ENCODE measurements around the gene RNF43. TPM values are rescaled to one million over a fixed set of nuclear protein-coding genes. Genes with fewer than 3 reads are reported as not detected.

RNF43 gene
- total and polyA plus RNA-seq, 2 of the 13 experiments (the other 11 are each of a cell fraction or from before 2014, with no cell fraction given): 31.0 to 53.4 TPM

DNA sequence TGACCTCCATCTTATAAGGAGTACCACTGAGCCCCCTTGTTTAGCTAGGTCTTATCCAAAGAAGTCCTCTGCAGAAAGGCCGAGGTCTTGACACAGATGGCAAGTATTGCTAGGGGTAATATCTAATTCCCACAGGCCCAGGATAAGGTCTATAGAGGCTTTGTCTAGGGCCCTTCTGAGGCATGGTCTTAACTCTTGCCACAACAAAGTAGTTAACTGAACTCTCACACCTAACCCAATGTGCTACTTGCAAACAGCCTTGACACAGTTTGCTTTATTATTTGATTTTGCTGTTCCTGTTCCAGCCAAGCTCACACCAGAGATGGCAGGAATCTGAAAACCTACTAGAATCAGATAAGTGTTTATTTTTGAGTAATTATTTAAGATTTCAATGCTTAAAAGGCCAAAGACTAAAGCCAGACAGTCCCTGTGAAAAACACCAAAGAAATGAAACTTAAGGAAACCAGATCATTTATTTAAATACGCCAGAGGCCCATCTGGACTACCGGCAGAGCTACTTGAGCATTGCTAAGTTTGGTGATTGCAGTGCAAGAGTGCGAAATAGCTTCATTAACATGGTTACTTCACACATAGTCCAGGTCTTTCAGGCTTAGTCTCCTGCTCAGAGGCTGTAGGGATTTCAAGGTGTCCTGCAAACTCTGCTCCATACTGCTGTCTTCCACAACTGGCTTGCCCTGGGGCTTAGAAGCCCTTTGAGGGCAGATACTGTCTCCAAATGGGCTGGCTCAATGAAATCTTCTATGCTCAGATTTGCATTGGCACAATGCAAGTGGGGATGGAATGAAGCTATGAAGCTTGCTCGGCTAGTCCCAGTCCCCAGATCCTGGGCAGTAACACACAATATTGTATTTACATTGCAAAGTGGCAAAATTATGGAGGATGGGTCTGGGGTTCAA lies 36.9 kb downstream of the RNF43 start (continued):
- TF ChIP-seq ZNF543 (CRISPR knock-in tag; IDR thresholded peaks at IDR 0.05): peak; percentile 8; the same call in 1 of the 2 replicates
- no peak for TF ChIP-seq HNRNPUL1 (IDR thresholded peaks at IDR 0.05; ENCODE audit: low read depth, low read length)
- 0 out of 2 replicates have a peak, but pooled peaks have one; percentile 21 for TF ChIP-seq ARID2 (CRISPR knock-in tag; IDR thresholded peaks at IDR 0.05; ENCODE audit: borderline replicate concordance)
- TF ChIP-seq ZNF724P (CRISPR knock-in tag; IDR thresholded peaks at IDR 0.05; ENCODE audit: borderline replicate concordance): 0 out of 2 replicates have a peak, but pooled peaks have one; percentile 2
- TF ChIP-seq EHMT2 (IDR thresholded peaks at IDR 0.05; ENCODE audit: borderline replicate concordance, low read depth, low read length): 0 out of 2 replicates have a peak, but pooled peaks have one; percentile 49
- 0 out of 2 replicates have a peak, but pooled peaks have one; percentile 4 for TF ChIP-seq ZBTB7A (CRISPR knock-in tag; IDR thresholded peaks at IDR 0.05)
- no peak for TF ChIP-seq NR2C2 (CRISPR knock-in tag; IDR thresholded peaks at IDR 0.05; ENCODE audit: borderline replicate concordance)
- no peak for TF ChIP-seq FOXJ3 (CRISPR knock-in tag; IDR thresholded peaks at IDR 0.05; ENCODE audit: borderline replicate concordance)
- 0 out of 2 replicates have a peak, but pooled peaks have one; percentile 57 for TF ChIP-seq ZNF761 (CRISPR knock-in tag; conservative IDR thresholded peaks at IDR 0.05)
- TF ChIP-seq ZFP36L1 (CRISPR knock-in tag; IDR thresholded peaks at IDR 0.05): peak; percentile 20; the same call in 1 of the 2 replicates
- 0 out of 2 replicates have a peak, but pooled peaks have one; percentile 45 for TF ChIP-seq TGIF2 (CRISPR knock-in tag; IDR thresholded peaks at IDR 0.05)
- 0 out of 2 replicates have a peak, but pooled peaks have one; percentile 55 for TF ChIP-seq IRX3 (CRISPR knock-in tag; IDR thresholded peaks at IDR 0.05; ENCODE audit: borderline replicate concordance, low read depth)
- TF ChIP-seq SOX13 (IDR thresholded peaks at IDR 0.05): no peak
- peak in 1 of 2 experiments; percentile 23; a peak in 1 of 4 replicates for TF ChIP-seq SOX13 (CRISPR knock-in tag; conservative IDR thresholded peaks at IDR 0.05 in 1 of 2, IDR thresholded peaks at IDR 0.05 in 1 of 2)
- TF ChIP-seq SMAD3 (CRISPR knock-in tag; IDR thresholded peaks at IDR 0.05): 0 out of 2 replicates have a peak, but pooled peaks have one; percentile 35
- peak; percentile 75; the same call in 1 of the 2 replicates for TF ChIP-seq ZC3H13 (CRISPR knock-in tag; IDR thresholded peaks at IDR 0.05)
- peak; percentile 40; the same call in 1 of the 2 replicates for TF ChIP-seq ATF7-NPFF (CRISPR knock-in tag; IDR thresholded peaks at IDR 0.05; ENCODE audit: low read depth)
- no peak for TF ChIP-seq SAP130 (CRISPR knock-in tag; IDR thresholded peaks at IDR 0.05; ENCODE audit: low read depth)
- TF ChIP-seq CHD4 (IDR thresholded peaks at IDR 0.05; ENCODE audit: borderline replicate concordance, low read length): peak; percentile 23; the same call in 1 of the 2 replicates
- peak; percentile 43; the same call in 1 of the 2 replicates for TF ChIP-seq ZNF652 (CRISPR knock-in tag; IDR thresholded peaks at IDR 0.05; ENCODE audit: borderline replicate concordance, low read depth)
- peak; percentile 18; the same call in 1 of the 2 replicates for TF ChIP-seq BCL6 (CRISPR knock-in tag; IDR thresholded peaks at IDR 0.05)
- no peak for TF ChIP-seq ZNF17 (CRISPR knock-in tag; IDR thresholded peaks at IDR 0.05)
- TF ChIP-seq POLR2G (IDR thresholded peaks at IDR 0.05; ENCODE audit: low read depth, low read length): peak; percentile 12
- peak; percentile 69 for TF ChIP-seq RBM22 (optimal IDR thresholded peaks at IDR 0.05; ENCODE audit: low read length)
- 0 out of 2 replicates have a peak, but pooled peaks have one; percentile 41 for TF ChIP-seq SMYD3 (CRISPR knock-in tag; IDR thresholded peaks at IDR 0.05)
- TF ChIP-seq ZNF678 (CRISPR knock-in tag; IDR thresholded peaks at IDR 0.05): 0 out of 2 replicates have a peak, but pooled peaks have one; percentile 56
- TF ChIP-seq, protein P1, sequence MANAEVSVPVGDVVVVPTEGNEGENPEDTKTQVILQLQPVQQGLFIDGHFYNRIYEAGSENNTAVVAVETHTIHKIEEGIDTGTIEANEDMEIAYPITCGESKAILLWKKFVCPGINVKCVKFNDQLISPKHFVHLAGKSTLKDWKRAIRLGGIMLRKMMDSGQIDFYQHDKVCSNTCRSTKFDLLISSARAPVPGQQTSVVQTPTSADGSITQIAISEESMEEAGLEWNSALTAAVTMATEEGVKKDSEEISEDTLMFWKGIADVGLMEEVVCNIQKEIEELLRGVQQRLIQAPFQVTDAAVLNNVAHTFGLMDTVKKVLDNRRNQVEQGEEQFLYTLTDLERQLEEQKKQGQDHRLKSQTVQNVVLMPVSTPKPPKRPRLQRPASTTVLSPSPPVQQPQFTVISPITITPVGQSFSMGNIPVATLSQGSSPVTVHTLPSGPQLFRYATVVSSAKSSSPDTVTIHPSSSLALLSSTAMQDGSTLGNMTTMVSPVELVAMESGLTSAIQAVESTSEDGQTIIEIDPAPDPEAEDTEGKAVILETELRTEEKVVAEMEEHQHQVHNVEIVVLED (CRISPR knock-in tag; IDR thresholded peaks at IDR 0.05; ENCODE audit: borderline replicate concordance): no peak
